K562 (cell line): ENCODE measurements around the gene ZNF316.

Experiments
- FOXP1 ChIP-seq: sonication (generic); formaldehyde crosslinking; IDR thresholded peaks from 2 replicates; pipeline ENCODE4 v1.8.0; 2022; ENCODE audit warnings: mild to moderate bottlenecking, missing genetic modification reagents
- KAT7 ChIP-seq: sonication (generic); formaldehyde crosslinking; IDR thresholded peaks from 2 replicates; pipeline ENCODE4 v1.8.0; 2022; ENCODE audit warnings: missing genetic modification reagents, mild to moderate bottlenecking, borderline replicate concordance
- KLF16 ChIP-seq: IDR thresholded peaks from 2 replicates; pipeline ENCODE4 v1.6.1; 2016; ENCODE audit warnings: antibody characterized with exemption
- RFX5 ChIP-seq: IDR thresholded peaks from 2 replicates; pipeline ENCODE4 v1.6.1; 2011; ENCODE audit warnings: low read depth, mild to moderate bottlenecking, improper control_type of control experiment, low read length
- ZNF3 ChIP-seq: fragments of 250-450 bp; sonication (Bioruptor Pico); IDR thresholded peaks from 2 replicates; pipeline ENCODE4 v1.5.0; 2021; ENCODE audit warnings: mild to moderate bottlenecking, moderate library complexity
- TF ChIP-seq, protein P1 (sequence below): fragments of 200-800 bp; sonication (Bioruptor generic); IDR thresholded peaks from 2 replicates; pipeline ENCODE4 v1.6.1; 2016; ENCODE audit warnings: missing genetic modification characterization, missing compliant biosample characterization
- TF ChIP-seq, protein P2 (sequence below), 3 experiments: fragments of 200-800 bp in 1 of 3; fragments of 250-450 bp in 1 of 3; fragments of 450-650 bp in 1 of 3; sonication (Bioruptor Pico) in 1 of 3; sonication (Bioruptor generic) in 1 of 3; formaldehyde crosslinking in 1 of 3; IDR thresholded peaks; 2 replicates each; pipeline versions ENCODE4 v1.6.1 to v1.8.0; 2016 to 2022; ENCODE audit warnings: mild to moderate bottlenecking in 2 of 3, missing genetic modification characterization in 2 of 3, missing compliant biosample characterization in 1 of 3, moderate library complexity in 1 of 3
- TF ChIP-seq, protein P3 (sequence below): sonication (generic); formaldehyde crosslinking; IDR thresholded peaks from 2 replicates; pipeline ENCODE4 v1.8.1; 2022; ENCODE audit warnings: missing genetic modification reagents

DNA sequence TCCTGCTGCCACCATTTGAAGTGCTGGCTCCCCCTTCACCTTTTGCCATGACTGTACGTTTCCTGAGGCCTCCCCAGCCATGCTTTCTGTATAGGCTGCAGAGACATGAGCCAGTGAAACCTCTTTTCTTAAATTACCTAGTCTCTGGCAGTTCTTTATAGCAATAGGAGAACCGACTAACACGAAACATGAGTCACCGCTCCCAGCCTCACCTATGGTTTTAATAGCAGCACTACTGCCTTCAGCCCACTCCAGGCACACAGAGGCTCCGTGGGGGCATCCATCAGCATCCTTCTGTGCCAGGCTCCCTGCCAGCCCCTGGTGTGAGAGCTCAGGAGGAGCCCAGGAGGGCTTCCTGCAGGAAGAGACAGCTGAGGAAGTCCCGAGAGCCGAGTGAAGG is 5.5 kb upstream of the ZNF316 start:
- no peak for TF ChIP-seq RFX5
- no peak for TF ChIP-seq ZNF3 (CRISPR knock-in tag)
- TF ChIP-seq, protein P1, sequence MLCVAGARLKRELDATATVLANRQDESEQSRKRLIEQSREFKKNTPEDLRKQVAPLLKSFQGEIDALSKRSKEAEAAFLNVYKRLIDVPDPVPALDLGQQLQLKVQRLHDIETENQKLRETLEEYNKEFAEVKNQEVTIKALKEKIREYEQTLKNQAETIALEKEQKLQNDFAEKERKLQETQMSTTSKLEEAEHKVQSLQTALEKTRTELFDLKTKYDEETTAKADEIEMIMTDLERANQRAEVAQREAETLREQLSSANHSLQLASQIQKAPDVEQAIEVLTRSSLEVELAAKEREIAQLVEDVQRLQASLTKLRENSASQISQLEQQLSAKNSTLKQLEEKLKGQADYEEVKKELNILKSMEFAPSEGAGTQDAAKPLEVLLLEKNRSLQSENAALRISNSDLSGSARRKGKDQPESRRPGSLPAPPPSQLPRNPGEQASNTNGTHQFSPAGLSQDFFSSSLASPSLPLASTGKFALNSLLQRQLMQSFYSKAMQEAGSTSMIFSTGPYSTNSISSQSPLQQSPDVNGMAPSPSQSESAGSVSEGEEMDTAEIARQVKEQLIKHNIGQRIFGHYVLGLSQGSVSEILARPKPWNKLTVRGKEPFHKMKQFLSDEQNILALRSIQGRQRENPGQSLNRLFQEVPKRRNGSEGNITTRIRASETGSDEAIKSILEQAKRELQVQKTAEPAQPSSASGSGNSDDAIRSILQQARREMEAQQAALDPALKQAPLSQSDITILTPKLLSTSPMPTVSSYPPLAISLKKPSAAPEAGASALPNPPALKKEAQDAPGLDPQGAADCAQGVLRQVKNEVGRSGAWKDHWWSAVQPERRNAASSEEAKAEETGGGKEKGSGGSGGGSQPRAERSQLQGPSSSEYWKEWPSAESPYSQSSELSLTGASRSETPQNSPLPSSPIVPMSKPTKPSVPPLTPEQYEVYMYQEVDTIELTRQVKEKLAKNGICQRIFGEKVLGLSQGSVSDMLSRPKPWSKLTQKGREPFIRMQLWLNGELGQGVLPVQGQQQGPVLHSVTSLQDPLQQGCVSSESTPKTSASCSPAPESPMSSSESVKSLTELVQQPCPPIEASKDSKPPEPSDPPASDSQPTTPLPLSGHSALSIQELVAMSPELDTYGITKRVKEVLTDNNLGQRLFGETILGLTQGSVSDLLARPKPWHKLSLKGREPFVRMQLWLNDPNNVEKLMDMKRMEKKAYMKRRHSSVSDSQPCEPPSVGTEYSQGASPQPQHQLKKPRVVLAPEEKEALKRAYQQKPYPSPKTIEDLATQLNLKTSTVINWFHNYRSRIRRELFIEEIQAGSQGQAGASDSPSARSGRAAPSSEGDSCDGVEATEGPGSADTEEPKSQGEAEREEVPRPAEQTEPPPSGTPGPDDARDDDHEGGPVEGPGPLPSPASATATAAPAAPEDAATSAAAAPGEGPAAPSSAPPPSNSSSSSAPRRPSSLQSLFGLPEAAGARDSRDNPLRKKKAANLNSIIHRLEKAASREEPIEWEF (CRISPR knock-in tag): no peak
- TF ChIP-seq, protein P2, sequence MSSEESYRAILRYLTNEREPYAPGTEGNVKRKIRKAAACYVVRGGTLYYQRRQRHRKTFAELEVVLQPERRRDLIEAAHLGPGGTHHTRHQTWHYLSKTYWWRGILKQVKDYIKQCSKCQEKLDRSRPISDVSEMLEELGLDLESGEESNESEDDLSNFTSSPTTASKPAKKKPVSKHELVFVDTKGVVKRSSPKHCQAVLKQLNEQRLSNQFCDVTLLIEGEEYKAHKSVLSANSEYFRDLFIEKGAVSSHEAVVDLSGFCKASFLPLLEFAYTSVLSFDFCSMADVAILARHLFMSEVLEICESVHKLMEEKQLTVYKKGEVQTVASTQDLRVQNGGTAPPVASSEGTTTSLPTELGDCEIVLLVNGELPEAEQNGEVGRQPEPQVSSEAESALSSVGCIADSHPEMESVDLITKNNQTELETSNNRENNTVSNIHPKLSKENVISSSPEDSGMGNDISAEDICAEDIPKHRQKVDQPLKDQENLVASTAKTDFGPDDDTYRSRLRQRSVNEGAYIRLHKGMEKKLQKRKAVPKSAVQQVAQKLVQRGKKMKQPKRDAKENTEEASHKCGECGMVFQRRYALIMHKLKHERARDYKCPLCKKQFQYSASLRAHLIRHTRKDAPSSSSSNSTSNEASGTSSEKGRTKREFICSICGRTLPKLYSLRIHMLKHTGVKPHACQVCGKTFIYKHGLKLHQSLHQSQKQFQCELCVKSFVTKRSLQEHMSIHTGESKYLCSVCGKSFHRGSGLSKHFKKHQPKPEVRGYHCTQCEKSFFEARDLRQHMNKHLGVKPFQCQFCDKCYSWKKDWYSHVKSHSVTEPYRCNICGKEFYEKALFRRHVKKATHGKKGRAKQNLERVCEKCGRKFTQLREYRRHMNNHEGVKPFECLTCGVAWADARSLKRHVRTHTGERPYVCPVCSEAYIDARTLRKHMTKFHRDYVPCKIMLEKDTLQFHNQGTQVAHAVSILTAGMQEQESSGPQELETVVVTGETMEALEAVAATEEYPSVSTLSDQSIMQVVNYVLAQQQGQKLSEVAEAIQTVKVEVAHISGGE (CRISPR knock-in tag; IDR thresholded peaks at IDR 0.05): no peak
- no peak for TF ChIP-seq KAT7 (CRISPR knock-in tag)
- TF ChIP-seq, protein P3, sequence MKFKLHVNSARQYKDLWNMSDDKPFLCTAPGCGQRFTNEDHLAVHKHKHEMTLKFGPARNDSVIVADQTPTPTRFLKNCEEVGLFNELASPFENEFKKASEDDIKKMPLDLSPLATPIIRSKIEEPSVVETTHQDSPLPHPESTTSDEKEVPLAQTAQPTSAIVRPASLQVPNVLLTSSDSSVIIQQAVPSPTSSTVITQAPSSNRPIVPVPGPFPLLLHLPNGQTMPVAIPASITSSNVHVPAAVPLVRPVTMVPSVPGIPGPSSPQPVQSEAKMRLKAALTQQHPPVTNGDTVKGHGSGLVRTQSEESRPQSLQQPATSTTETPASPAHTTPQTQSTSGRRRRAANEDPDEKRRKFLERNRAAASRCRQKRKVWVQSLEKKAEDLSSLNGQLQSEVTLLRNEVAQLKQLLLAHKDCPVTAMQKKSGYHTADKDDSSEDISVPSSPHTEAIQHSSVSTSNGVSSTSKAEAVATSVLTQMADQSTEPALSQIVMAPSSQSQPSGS (CRISPR knock-in tag): no peak
- no peak for TF ChIP-seq FOXP1 (CRISPR knock-in tag)
- no peak for TF ChIP-seq KLF16
